ENCODE data around the gene STK11IP. TPM values are rescaled to one million over a fixed set of nuclear protein-coding genes. Genes with fewer than 3 reads are reported as not detected.

The STK11IP gene
- total and polyA plus RNA-seq, 2 of the 13 experiments (the other 11 are each of a cell fraction or from before 2014, with no cell fraction given), result 12.8 to 24.0 TPM

DNA sequence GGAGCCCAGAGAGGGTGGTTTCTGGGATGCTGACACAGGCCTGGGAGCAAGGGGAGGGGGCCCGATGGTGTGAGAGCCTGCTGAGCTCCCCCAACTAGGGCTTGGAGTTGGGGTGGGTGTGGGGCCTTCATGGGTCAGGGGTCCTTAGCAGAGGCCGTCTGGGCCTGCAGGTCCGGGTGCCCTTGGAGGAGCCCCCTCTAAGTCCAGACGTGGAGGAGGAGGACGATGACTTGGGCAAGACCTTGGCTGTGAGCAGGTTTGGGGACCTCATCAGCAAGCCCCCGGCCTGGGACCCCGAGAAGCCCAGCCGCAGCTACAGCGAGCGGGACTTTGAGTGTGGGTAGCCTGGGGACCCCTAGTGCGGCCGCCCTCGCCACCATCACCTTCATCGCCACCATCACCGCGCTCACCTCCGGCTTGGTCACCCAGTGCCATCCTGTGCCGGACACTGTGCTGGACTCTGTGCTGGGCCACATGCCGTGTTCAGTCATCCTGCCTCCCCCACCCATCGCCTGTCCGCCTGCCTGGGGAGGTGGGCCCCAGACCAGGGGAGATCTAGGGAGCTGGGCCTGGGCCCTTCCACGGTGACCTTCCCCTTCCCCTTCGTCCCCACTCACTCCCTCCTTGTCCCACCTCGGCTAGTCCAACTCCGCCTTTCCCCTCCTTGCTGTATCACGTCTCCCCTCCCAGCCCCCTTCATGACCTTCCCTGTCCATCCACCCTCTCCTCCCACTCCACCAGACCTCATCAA lies 30.8 kb downstream of the STK11IP start (continued):
- TF ChIP-seq NR2C2 (CRISPR knock-in tag; IDR thresholded peaks at IDR 0.05; ENCODE audit: borderline replicate concordance) (no peak), GZF1 (CRISPR knock-in tag; IDR thresholded peaks at IDR 0.05) (no peak), ETV6 (CRISPR knock-in tag; conservative IDR thresholded peaks at IDR 0.05) (no peak), SIX4 (CRISPR knock-in tag; IDR thresholded peaks at IDR 0.05) (no peak), ATRX (CRISPR knock-in tag; IDR thresholded peaks at IDR 0.05; ENCODE audit: borderline replicate concordance) (no peak), ZFY (CRISPR knock-in tag; IDR thresholded peaks at IDR 0.05) (no peak), SALL1 (CRISPR knock-in tag; IDR thresholded peaks at IDR 0.05) (peak; percentile 24; the same call in 1 of the 2 replicates), TSC22D2 (CRISPR knock-in tag; IDR thresholded peaks at IDR 0.05; ENCODE audit: borderline replicate concordance) (no peak), ZNF24 (IDR thresholded peaks at IDR 0.05) (no peak)
- TF ChIP-seq, protein P1, sequence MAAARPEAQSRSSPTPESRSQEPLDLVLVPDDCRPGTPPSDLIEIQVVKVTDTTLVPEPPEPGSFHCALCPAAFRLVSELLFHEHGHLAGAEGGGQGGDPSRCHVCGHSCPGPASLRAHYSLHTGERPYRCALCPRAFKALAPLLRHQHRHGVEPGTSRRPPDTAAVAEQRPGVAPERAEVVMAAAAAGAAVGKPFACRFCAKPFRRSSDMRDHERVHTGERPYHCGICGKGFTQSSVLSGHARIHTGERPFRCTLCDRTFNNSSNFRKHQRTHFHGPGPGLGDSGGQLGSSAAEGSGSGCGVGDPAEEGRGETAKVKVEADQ (CRISPR knock-in tag; IDR thresholded peaks at IDR 0.05; ENCODE audit: borderline replicate concordance), result no peak
- TF ChIP-seq, protein P2, sequence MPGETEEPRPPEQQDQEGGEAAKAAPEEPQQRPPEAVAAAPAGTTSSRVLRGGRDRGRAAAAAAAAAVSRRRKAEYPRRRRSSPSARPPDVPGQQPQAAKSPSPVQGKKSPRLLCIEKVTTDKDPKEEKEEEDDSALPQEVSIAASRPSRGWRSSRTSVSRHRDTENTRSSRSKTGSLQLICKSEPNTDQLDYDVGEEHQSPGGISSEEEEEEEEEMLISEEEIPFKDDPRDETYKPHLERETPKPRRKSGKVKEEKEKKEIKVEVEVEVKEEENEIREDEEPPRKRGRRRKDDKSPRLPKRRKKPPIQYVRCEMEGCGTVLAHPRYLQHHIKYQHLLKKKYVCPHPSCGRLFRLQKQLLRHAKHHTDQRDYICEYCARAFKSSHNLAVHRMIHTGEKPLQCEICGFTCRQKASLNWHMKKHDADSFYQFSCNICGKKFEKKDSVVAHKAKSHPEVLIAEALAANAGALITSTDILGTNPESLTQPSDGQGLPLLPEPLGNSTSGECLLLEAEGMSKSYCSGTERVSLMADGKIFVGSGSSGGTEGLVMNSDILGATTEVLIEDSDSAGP (CRISPR knock-in tag; IDR thresholded peaks at IDR 0.05; ENCODE audit: borderline replicate concordance), result 0 out of 2 replicates have a peak, but pooled peaks have one; percentile 26

Data from HepG2 (cell line).